IPS-18a (cell line): Measurements from ENCODE around the gene C1S.
"Not testable (repeated sequence)": the region's sequence is repeated elsewhere in the genome, so short reads cannot be mapped to it uniquely, and the experiment has no call there.

Source experiments
- H3K27ac ChIP-seq: one replicate; pipeline ENCODE4 v1.5.1; 2013; ENCODE audit warnings: low read length
- H3K27me3 ChIP-seq: one replicate; pipeline ENCODE4 v1.6.1; 2013; ENCODE audit warnings: mild to moderate bottlenecking, low read length; ENCODE audit not compliant: control insufficient read depth, insufficient read depth
- H3K36me3 ChIP-seq: one replicate; pipeline ENCODE4 v1.6.1; 2013; ENCODE audit warnings: low read depth, low read length; ENCODE audit not compliant: control insufficient read depth
- H3K4me1 ChIP-seq: one replicate; pipeline ENCODE4 v1.6.1; 2013; ENCODE audit warnings: low read depth, low read length; ENCODE audit not compliant: control insufficient read depth
- H3K4me3 ChIP-seq: one replicate; pipeline ENCODE4 v1.5.1; 2013; ENCODE audit warnings: low read length
- H3K9ac ChIP-seq: one replicate; pipeline ENCODE4 v1.6.1; 2013; ENCODE audit warnings: mild to moderate bottlenecking, low read length, moderate library complexity
- H3K9me3 ChIP-seq: one replicate; pipeline ENCODE4 v1.6.1; 2013; ENCODE audit warnings: low read depth, low read length; ENCODE audit not compliant: control insufficient read depth

The C1S gene

GRCh38 chr12:7096006-7096932 lies 35.8 kb downstream of the C1S start:
- H3K27me3 ChIP-seq, result no peaks in the 10 kb centered on the region
- no peaks in the 10 kb centered on the region for H3K4me1 ChIP-seq
- H3K27ac ChIP-seq, result no peak overlapping the region

GRCh38 chr12:7096979-7097378 lies 36.5 kb downstream of the C1S start:
- Histone ChIP-seq H3K27ac (no peak overlapping the region), H3K4me1 (no peaks in the 10 kb centered on the region), H3K36me3 (peaks cover 7% of the 10 kb centered on the region), H3K4me3 (no peak overlapping the region), H3K9me3 (no peaks in the 10 kb centered on the region), H3K27me3 (no peaks in the 10 kb centered on the region), H3K9ac (no peak overlapping the region)

More at GRCh38 chr12:7096006-7096932, 35.8 kb downstream of the C1S start:
- Histone ChIP-seq H3K9ac (no peak overlapping the region), H3K36me3 (peaks cover 7% of the 10 kb centered on the region), H3K4me3 (no peak overlapping the region), H3K9me3 (no peaks in the 10 kb centered on the region)

- Histone ChIP-seq H3K4me3 (no peak overlapping the region), H3K4me1 (no peaks in the 10 kb centered on the region), H3K27me3 (no peaks in the 10 kb centered on the region), H3K27ac (no peak overlapping the region), H3K9me3 (no peaks in the 10 kb centered on the region), H3K9ac (no peak overlapping the region), H3K36me3 (peaks cover 7% of the 10 kb centered on the region)
Observed at GRCh38 chr12:7099290-7099996, 38.9 kb downstream of the C1S start.

- Histone ChIP-seq H3K4me1 (no peaks in the 10 kb centered on the region), H3K9ac (no peak overlapping the region), H3K9me3 (no peaks in the 10 kb centered on the region), H3K27me3 (no peaks in the 10 kb centered on the region), H3K27ac (no peak overlapping the region), H3K36me3 (peaks cover 7% of the 10 kb centered on the region), H3K4me3 (no peak overlapping the region)
Observed at GRCh38 chr12:7100239-7100638, 39.7 kb downstream of the C1S start.

GRCh38 chr12:7101047-7101693 lies 40.7 kb downstream of the C1S start:
- H3K36me3 ChIP-seq, result peaks cover 7% of the 10 kb centered on the region
- no peak overlapping the region for H3K27ac ChIP-seq
- H3K9me3 ChIP-seq, result no peaks in the 10 kb centered on the region
- H3K4me1 ChIP-seq, result no peaks in the 10 kb centered on the region
- H3K9ac ChIP-seq, result no peak overlapping the region
- H3K27me3 ChIP-seq, result no peaks in the 10 kb centered on the region
- no peak overlapping the region for H3K4me3 ChIP-seq

- Histone ChIP-seq H3K27ac (no peak overlapping the region), H3K9ac (no peak overlapping the region), H3K4me1 (no peaks in the 10 kb centered on the region), H3K9me3 (no peaks in the 10 kb centered on the region), H3K4me3 (no peak overlapping the region), H3K36me3 (peaks cover 7% of the 10 kb centered on the region), H3K27me3 (no peaks in the 10 kb centered on the region)
Observed at GRCh38 chr12:7101694-7102131, 41.2 kb downstream of the C1S start.

GRCh38 chr12:7102582-7102981 lies 42.1 kb downstream of the C1S start:
- no peak overlapping the region for H3K4me3 ChIP-seq
- no peaks in the 10 kb centered on the region for H3K9me3 ChIP-seq
- no peak overlapping the region for H3K27ac ChIP-seq
- H3K4me1 ChIP-seq, result no peaks in the 10 kb centered on the region
- H3K27me3 ChIP-seq, result no peaks in the 10 kb centered on the region
- H3K36me3 ChIP-seq, result peaks cover 7% of the 10 kb centered on the region
- no peak overlapping the region for H3K9ac ChIP-seq

GRCh38 chr12:7103837-7104584 lies 43.5 kb downstream of the C1S start:
- Histone ChIP-seq H3K4me1 (no peaks in the 10 kb centered on the region), H3K27ac (no peak overlapping the region), H3K4me3 (no peak overlapping the region), H3K9me3 (no peaks in the 10 kb centered on the region), H3K9ac (no peak overlapping the region), H3K36me3 (peaks cover 4% of the 10 kb centered on the region), H3K27me3 (no peaks in the 10 kb centered on the region)

- H3K4me1 ChIP-seq, result no peaks in the 10 kb centered on the region
- H3K36me3 ChIP-seq, result no peaks in the 10 kb centered on the region
- no peak overlapping the region for H3K9ac ChIP-seq
- H3K27ac ChIP-seq, result no peak overlapping the region
- H3K9me3 ChIP-seq, result no peaks in the 10 kb centered on the region
- no peak overlapping the region for H3K4me3 ChIP-seq
- H3K27me3 ChIP-seq, result no peaks in the 10 kb centered on the region
Observed at GRCh38 chr12:7106082-7106481, 45.6 kb downstream of the C1S start.

- H3K4me1 ChIP-seq, H3K9ac ChIP-seq, H3K36me3 ChIP-seq, H3K9me3 ChIP-seq, H3K27ac ChIP-seq, H3K27me3 ChIP-seq, H3K4me3 ChIP-seq: not testable (repeated sequence)
Observed at GRCh38 chr12:7107181-7107580, 46.7 kb downstream of the C1S start.

GRCh38 chr12:7107636-7108002 lies 47.1 kb downstream of the C1S start:
- no peak overlapping the region for H3K27ac ChIP-seq
- H3K9ac ChIP-seq, result peak overlapping the region; percentile 80
- peak overlapping the region; percentile 91 for H3K4me3 ChIP-seq
- no peaks in the 10 kb centered on the region for H3K36me3 ChIP-seq
- H3K27me3 ChIP-seq, result no peaks in the 10 kb centered on the region
- no peaks in the 10 kb centered on the region for H3K9me3 ChIP-seq
- no peaks in the 10 kb centered on the region for H3K4me1 ChIP-seq
